H1 (cell line): ENCODE data around the gene FAM83B. TPM values are rescaled to one million over a fixed set of nuclear protein-coding genes. Genes with fewer than 3 reads are reported as not detected.

ENCODE experiments used
- CHD1 ChIP-seq: IDR thresholded peaks from 2 replicates; pipeline ENCODE4 v1.6.1; 2012; ENCODE audit warnings: low read depth, low read length, improper control_type of control experiment
- POLR2AphosphoS5 ChIP-seq: IDR thresholded peaks from 2 replicates; pipeline ENCODE4 v1.6.1; 2011; ENCODE audit warnings: low read depth, low read length
- polyA plus RNA-seq, 7 experiments: library from polyadenylated mRNA; depleted of rRNA in 3 of 7; stranded (reverse) in 5 of 7; unstranded in 2 of 7; fragments of >200 nt in 5 of 7; fragments of 200-250 nt in 2 of 7; gene quantifications; 1 replicate in 5 of 7; 2 replicates in 1 of 7; 4 replicates in 1 of 7; pipeline versions ENCODE4 v1.2.1 to v1.2.3, GENCODE V29; 2011 to 2013; ENCODE audit warnings: missing spikeins in 2 of 7, mixed read lengths in 2 of 7
- total RNA-seq: library from RNA; stranded (reverse); fragmentation: NEBNext Ultra II Directional; extraction: Animal tissue kit (Norgen Biotek cat#: 25700); gene quantifications from 2 replicates; pipeline ENCODE4 v1.2.1, GENCODE V29; 2021

FAM83B gene
- total and polyA plus RNA-seq, 2 of the 8 experiments (the other 6 are each of a cell fraction or from before 2014, with no cell fraction given): 0.71 to 5.7 TPM

DNA sequence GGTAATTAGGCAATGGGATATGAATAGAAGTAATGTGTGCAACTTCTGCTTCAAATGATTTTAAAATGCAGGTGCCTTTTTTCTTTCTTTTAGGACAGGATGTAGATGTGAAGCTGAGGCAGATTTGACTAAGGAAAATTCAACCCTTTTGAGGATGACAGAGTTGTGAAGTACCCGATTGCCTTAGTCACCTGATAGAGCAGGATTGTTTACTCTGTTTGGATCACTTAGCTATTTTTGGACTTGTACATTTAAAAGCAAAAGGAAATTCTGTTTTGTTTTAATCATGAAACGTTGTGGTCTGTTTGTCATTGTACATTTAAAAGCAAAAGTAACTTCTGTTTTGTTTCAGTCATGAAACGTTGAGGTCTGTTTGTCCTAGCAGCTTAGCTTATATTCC is 143.4 kb downstream of the FAM83B start (continued):
- no peak for TF ChIP-seq CHD1
- no peak for TF ChIP-seq POLR2AphosphoS5
